IPS-20b (cell line): ENCODE data around the gene TTYH3.
"Not testable (repeated sequence)": the region's sequence is repeated elsewhere in the genome, so short reads cannot be mapped to it uniquely, and the experiment has no call there.

Experiments
- H3K27ac ChIP-seq: one replicate; pipeline ENCODE4 v1.5.1; 2013; ENCODE audit warnings: low read length
- H3K27me3 ChIP-seq: 2 replicates; pipeline ENCODE4 v1.6.1; 2013; ENCODE audit warnings: mild to moderate bottlenecking, low read length, inconsistent platforms; ENCODE audit not compliant: insufficient read depth
- H3K36me3 ChIP-seq: 2 replicates; pipeline ENCODE4 v1.6.1; 2013; ENCODE audit warnings: low read depth, mild to moderate bottlenecking, inconsistent platforms, low read length, moderate library complexity; ENCODE audit not compliant: insufficient read depth
- H3K4me1 ChIP-seq: 2 replicates; pipeline ENCODE4 v1.6.1; 2013; ENCODE audit warnings: mild to moderate bottlenecking, control low read depth, inconsistent platforms, low read length, moderate library complexity; ENCODE audit not compliant: insufficient read depth
- H3K4me3 ChIP-seq: 2 replicates; pipeline ENCODE4 v1.5.1; 2013; ENCODE audit warnings: mild to moderate bottlenecking, low read length, inconsistent platforms
- H3K9ac ChIP-seq: 2 replicates; pipeline ENCODE4 v1.6.1; 2013; ENCODE audit warnings: low read depth, mild to moderate bottlenecking, inconsistent platforms, low read length, moderate library complexity
- H3K9me3 ChIP-seq: 2 replicates; pipeline ENCODE4 v1.6.1; 2013; ENCODE audit warnings: mild to moderate bottlenecking, low read depth, low read length, inconsistent platforms; ENCODE audit not compliant: insufficient read depth

Gene TTYH3

GRCh38 chr7:2689951-2690705, 58.3 kb downstream of the TTYH3 start:
- Histone ChIP-seq H3K27ac (no peak overlapping the region), H3K36me3 (no peaks in the 10 kb centered on the region), H3K9ac (no peak overlapping the region), H3K4me1 (no peaks in the 10 kb centered on the region), H3K4me3 (no peak overlapping the region), H3K9me3 (no peaks in the 10 kb centered on the region), H3K27me3 (peaks cover 52% of the 10 kb centered on the region)

DNA sequence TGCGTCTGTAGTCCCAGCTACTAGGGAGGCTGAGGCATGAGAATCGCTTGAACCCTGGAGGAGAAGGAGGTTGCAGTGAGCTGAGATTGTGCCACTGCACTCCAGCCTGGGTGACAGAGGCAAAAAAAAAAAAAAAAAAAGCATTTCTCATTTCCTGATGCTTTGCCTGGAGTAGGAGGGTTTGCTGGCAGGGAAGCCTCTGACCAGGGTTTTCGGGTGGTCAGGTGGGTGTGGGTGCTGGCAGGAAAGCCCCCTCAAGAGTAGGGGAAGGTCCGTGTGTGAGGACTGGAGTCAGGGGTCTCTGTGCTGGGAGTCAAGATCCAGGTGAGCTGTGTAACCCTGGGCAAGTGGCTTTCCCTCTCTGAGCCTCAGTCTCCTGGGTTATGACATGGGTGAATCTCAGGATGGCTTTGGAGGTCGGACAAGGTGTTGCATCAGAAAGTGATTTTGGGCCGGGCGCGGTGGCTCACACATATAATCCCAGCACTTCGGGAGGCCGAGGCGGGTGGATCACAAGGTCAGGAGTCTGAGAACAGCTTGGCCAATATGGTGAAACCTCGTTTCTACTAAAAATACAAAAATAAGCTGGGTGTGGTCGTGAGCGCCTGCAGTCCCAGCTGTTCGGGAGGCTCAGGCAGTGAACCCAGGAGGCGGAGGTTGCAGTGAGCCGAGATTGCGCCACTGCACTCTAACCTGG, 59.4 kb downstream of the TTYH3 start:
- Histone ChIP-seq H3K9ac (no peak overlapping the region), H3K27ac (no peak overlapping the region), H3K27me3 (peaks cover 48% of the 10 kb centered on the region)

GRCh38 chr7:2691932-2692439, 60.2 kb downstream of the TTYH3 start:
- not testable (repeated sequence) for H3K9me3 ChIP-seq, H3K27ac ChIP-seq, H3K4me1 ChIP-seq, H3K36me3 ChIP-seq, H3K9ac ChIP-seq, H3K4me3 ChIP-seq
- peaks cover 40% of the 10 kb centered on the region for H3K27me3 ChIP-seq

More for the DNA sequence above, 59.4 kb downstream of the TTYH3 start:
- H3K4me1 ChIP-seq = no peaks in the 10 kb centered on the region
- H3K36me3 ChIP-seq = no peaks in the 10 kb centered on the region
- H3K4me3 ChIP-seq = no peak overlapping the region
- H3K9me3 ChIP-seq = no peaks in the 10 kb centered on the region

DNA sequence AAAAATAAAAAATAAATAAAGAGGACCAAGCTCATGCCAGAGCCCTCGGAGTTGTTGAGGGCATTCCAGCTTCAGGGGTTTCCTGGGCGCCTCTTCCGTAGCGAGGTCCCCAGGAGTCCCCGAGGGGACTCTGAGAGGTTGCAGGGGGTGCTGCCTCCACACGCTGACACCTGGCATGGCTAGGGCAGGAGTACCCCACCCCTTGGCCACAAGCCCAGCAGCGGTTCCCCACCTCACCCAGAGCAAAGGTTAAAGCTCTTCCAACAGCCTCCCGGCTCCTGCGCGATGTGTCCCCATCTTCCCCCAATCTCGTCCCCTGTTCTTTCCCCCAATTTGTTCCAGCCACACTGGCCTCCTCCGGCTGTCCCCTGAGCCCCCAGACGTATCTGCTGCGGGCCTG, 60.8 kb downstream of the TTYH3 start:
- Histone ChIP-seq H3K4me1 (no peaks in the 10 kb centered on the region), H3K9ac (no peak overlapping the region), H3K4me3 (no peak overlapping the region), H3K9me3 (no peaks in the 10 kb centered on the region), H3K36me3 (no peaks in the 10 kb centered on the region), H3K27ac (no peak overlapping the region), H3K27me3 (peaks cover 34% of the 10 kb centered on the region)

DNA sequence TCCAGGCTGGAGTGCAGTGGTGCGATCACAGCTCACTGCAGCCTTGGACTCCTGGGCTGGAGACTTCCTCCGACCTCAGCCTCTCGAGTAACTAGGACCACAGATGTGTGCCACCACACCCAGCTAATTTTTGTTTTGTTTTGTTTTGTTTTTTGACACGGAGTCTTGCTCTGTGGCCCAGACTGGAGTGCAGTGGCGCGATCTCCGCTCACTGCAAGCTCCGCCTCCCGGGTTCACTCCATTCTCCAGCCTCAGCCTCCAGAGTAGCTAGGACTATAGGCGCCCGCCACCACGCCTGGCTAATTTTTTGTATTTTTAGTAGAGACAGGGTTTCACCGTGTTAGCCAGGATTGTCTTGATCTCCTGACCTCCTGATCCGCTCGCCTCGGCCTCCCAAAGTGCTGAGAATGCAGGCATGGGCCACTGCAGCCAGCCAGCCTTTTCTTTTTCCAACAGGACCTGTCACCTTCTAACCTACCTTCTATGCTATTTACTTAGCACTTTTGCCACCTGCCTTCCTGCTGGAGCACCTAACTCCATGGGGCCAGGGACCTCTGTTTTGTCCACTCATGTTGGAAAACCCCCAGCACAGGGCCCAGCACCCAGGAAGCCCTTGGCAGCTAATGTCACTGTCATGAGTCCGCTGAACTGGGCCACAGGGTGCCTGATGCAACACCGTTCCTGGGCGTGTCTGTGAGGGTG, 61.8 kb downstream of the TTYH3 start:
- H3K27me3 ChIP-seq = peaks cover 24% of the 10 kb centered on the region
- not testable (repeated sequence) for H3K36me3 ChIP-seq, H3K27ac ChIP-seq, H3K9me3 ChIP-seq, H3K4me3 ChIP-seq, H3K9ac ChIP-seq, H3K4me1 ChIP-seq

DNA sequence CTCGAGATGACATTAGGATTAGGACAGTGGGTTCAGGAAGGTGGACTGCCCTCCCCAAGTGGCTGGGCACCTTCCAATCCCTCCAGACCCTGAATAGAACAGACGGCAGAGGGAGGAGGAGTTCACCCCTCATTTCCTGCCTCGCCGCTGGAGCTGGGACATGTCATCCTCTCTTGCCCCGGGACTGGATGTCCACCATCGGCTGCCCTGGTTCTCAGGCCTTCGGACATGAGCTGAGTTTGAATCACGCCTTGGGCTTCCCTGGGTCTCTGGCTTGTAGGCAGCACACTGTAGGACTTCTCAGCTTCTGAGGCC, 62.3 kb downstream of the TTYH3 start:
- not testable (repeated sequence) for H3K9ac ChIP-seq, H3K4me1 ChIP-seq, H3K9me3 ChIP-seq, H3K27ac ChIP-seq, H3K36me3 ChIP-seq, H3K4me3 ChIP-seq
- peaks cover 19% of the 10 kb centered on the region for H3K27me3 ChIP-seq

DNA sequence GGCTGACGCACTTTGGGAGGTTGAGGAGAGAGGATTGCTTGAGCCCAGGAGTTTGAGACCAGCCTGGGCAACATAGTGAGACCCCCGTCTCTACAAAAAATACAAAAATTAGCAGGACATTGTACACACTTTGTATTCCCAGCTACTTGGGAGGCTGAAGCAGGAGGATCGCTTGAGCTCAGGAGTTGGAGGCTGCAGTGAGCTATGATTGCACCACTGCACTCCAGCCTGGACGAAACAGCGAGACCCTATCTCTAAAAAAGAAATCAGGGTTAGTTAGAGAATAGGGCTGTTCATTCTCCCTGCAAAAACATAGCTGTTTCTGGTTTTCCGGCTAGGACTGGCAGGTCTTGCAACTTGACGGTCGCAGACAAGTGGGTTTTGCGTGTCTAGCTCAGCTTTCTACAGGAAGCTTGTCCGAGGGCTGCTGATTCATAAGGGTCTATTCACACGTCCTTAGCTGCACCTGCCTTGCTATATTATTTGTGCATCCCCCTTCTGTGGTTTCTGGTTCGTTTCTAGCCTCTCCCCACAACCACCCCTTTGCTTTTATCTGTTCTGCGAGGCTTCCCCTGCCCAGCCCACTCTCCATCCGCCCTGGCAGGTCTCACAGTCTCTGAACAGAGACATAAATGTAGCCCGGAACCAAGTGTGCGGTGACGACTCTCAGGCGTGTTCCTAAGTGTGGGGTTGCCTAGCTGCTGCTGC, 66.9 kb downstream of the TTYH3 start:
- Histone ChIP-seq H3K27me3 (no peaks in the 10 kb centered on the region), H3K27ac (no peak overlapping the region), H3K4me3 (no peak overlapping the region), H3K4me1 (no peaks in the 10 kb centered on the region), H3K36me3 (no peaks in the 10 kb centered on the region), H3K9ac (no peak overlapping the region), H3K9me3 (no peaks in the 10 kb centered on the region)

DNA sequence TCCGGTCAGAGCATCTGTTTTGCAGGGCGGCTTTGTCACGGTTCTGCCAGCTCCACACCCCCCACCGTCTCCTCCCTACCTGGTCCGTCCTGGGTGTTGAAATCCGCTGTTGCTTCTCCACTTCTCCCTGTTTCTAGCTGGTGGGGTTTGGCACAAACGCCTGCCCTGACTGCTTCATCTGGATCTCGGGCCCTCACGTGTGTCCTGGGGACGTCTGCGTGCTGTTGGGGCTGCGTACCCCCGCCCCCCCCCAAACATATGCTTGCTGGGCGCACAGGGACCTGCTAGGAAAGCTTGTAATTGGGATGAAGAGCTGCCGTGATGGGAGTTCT, 67.5 kb downstream of the TTYH3 start:
- H3K4me3 ChIP-seq = no peak overlapping the region
- H3K9ac ChIP-seq = no peak overlapping the region
- H3K36me3 ChIP-seq = no peaks in the 10 kb centered on the region
- H3K27ac ChIP-seq = no peak overlapping the region
- H3K4me1 ChIP-seq = no peaks in the 10 kb centered on the region
- no peaks in the 10 kb centered on the region for H3K9me3 ChIP-seq
- no peaks in the 10 kb centered on the region for H3K27me3 ChIP-seq

DNA sequence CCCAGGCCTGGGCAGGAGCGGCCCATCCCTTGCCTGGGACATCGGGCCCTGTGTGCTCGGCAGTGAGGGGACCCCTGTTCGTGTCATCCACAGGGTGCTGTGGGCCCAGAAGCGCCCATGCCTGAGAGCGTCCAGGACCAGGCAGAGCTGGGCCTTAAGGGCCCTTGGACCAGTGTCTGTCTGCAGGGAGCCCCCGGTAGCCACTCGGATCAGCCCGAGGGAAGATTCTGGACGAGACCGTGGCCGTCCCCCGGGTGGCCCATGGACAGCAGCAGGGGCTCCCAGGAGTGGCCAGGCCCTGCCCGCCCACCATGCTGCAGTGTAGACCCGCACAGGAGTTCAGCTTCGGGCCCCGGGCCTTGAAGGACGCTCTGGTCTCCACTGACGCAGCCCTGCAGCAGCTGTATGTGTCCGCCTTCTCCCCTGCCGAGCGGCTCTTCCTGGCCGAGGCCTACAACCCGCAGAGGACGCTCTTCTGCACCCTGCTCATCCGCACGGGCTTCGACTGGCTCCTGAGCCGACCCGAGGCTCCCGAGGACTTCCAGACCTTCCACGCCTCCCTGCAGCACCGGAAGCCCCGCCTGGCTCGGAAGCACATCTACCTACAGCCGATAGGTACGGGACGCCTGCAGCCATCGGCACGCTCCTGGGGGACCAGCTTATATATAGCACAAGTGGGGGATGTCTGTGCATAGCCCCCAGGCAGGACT, 68.5 kb downstream of the TTYH3 start:
- H3K9ac ChIP-seq = no peak overlapping the region
- no peaks in the 10 kb centered on the region for H3K27me3 ChIP-seq
- H3K36me3 ChIP-seq = no peaks in the 10 kb centered on the region
- H3K27ac ChIP-seq = no peak overlapping the region
- no peak overlapping the region for H3K4me3 ChIP-seq
- no peaks in the 10 kb centered on the region for H3K4me1 ChIP-seq
- H3K9me3 ChIP-seq = no peaks in the 10 kb centered on the region

GRCh38 chr7:2701424-2701823, 69.6 kb downstream of the TTYH3 start:
- Histone ChIP-seq H3K4me3 (no peak overlapping the region), H3K27me3 (no peaks in the 10 kb centered on the region), H3K27ac (no peak overlapping the region), H3K9ac (no peak overlapping the region), H3K4me1 (no peaks in the 10 kb centered on the region), H3K36me3 (no peaks in the 10 kb centered on the region), H3K9me3 (no peaks in the 10 kb centered on the region)

DNA sequence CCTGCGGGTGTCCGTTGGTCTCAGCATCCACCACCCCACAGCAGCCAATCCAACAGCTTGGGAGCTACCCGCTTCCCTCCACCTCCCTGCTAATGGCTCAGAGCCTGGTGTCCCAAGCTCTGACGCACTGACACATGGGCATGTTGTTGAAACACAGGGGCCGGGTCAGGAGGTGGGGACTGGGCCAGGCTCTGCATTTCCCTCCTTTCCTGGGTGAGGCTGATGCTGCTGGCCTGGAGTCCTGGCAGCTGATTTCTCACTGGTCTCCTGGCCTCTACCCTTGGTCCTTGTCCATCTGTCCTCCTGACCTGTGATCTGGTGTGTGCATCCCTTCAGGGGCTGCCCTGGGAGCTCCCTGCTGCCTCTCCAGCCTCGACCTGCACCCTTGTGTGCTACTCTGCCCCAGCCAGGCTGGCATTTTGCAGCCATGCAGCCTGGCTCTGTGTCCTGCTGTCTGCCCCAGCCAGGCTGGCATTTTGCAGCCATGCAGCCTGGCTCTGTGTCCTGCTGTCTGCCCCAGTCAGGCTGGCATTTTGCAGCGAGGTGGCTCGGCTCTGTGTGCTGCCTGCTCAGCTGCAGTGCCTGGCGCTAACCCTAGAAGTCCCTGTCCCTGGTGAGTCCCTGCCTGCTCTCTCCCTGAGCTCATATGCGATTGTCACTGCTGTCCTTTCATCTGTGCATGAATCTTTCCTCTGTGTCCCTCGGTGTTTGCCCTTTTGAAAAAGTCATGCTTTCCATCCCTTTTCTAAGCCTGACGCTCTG, 70.2 kb downstream of the TTYH3 start:
- H3K9ac ChIP-seq = no peak overlapping the region
- no peaks in the 10 kb centered on the region for H3K36me3 ChIP-seq
- H3K9me3 ChIP-seq = no peaks in the 10 kb centered on the region
- H3K4me3 ChIP-seq = no peak overlapping the region
- H3K27me3 ChIP-seq = no peaks in the 10 kb centered on the region
- H3K4me1 ChIP-seq = no peaks in the 10 kb centered on the region
- H3K27ac ChIP-seq = no peak overlapping the region
